DOHH2 (cell line): ENCODE data around the gene LHX5.

Experiments
- EZH2phosphoT487 ChIP-seq: fragments of 200-600 bp; sonication (generic); IDR thresholded peaks from 2 replicates; pipeline ENCODE4 v1.6.1; 2017; ENCODE audit warnings: borderline replicate concordance, mild to moderate bottlenecking, antibody characterized with exemption, low read length, moderate library complexity, mixed read lengths
- TF ChIP-seq, protein P1 (sequence below): fragments of 200-600 bp; sonication (generic); IDR thresholded peaks from one replicate; pipeline ENCODE4 v1.5.1; 2014; ENCODE audit warnings: antibody characterized with exemption, mild to moderate bottlenecking, low read depth, low read length; ENCODE audit not compliant: poor library complexity, severe bottlenecking

DNA sequence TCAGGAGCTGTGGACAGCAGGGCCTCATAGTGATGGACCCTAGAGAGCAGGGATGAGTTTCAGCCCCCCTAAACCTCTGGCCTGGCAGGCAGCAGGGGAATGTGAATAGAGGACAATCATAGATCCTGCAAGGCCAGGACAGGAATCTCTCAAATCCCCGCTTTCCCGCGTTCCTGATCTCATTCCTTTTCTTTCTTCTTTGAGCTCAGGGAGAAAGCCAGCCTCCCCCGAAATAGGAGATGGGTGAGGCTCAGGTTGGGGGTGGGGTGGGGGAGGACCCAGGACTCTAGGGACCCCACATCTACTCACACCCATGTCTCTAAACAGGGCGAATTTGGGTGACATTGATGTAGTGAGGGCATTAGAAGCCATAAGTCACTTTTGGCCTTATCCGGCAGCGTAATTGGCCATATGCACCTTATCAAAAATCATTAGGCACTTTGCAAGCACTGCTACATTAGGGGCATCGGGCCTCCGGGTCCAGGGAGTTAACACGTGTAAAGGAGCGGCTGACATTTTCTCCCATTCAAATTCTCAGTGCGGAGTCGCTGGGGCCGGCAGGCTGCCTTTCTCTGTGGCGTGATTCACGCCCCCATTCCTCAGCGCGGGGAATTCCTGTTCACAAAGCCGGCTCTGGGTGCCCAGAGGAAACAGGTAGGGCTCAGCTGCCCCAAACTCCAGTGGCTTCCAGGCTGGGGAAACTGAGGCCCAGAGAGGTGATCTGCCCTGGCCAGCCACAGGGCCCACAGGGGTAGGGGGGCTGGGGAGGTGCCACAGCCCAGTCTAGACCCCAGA lies 1.5 kb downstream of the LHX5 start:
- TF ChIP-seq, protein P1, sequence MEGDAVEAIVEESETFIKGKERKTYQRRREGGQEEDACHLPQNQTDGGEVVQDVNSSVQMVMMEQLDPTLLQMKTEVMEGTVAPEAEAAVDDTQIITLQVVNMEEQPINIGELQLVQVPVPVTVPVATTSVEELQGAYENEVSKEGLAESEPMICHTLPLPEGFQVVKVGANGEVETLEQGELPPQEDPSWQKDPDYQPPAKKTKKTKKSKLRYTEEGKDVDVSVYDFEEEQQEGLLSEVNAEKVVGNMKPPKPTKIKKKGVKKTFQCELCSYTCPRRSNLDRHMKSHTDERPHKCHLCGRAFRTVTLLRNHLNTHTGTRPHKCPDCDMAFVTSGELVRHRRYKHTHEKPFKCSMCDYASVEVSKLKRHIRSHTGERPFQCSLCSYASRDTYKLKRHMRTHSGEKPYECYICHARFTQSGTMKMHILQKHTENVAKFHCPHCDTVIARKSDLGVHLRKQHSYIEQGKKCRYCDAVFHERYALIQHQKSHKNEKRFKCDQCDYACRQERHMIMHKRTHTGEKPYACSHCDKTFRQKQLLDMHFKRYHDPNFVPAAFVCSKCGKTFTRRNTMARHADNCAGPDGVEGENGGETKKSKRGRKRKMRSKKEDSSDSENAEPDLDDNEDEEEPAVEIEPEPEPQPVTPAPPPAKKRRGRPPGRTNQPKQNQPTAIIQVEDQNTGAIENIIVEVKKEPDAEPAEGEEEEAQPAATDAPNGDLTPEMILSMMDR: no peak
- no peak for TF ChIP-seq EZH2phosphoT487
